ENCODE results near the gene CCDC190. TPM values are rescaled to one million over a fixed set of nuclear protein-coding genes. Genes with fewer than 3 reads are reported as not detected.

Gene CCDC190
- polyA plus RNA-seq, 1 donor from 2014 or later = not detected

DNA sequence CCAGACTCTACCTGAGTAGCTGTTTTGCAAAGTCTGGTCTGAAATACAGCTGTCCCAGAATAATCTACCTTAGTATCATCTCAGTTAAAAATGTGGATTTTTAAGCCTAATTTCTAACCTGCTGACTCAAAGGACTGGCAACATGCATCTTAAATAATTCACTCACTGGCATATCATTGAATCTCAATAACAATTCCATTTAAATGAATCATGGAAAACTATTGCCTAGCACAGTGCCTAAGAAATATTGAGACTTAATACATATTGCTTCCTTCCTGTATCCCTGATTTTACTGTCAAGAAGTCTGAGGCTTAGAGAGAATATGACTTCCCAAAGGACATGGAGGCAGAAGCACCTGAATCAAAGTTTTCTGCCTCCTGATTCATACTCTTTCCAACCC, 3.1 kb downstream of the CCDC190 start:
- Mint-ChIP-seq H3K36me3 (peaks cover 1% of the 10 kb centered on the region), H3K4me3 (no peak overlapping the region), H3K27me3 (peaks cover 9% of the 10 kb centered on the region), H3K9me3 (no peaks in the 10 kb centered on the region), H3K27ac (no peak overlapping the region), H3K4me1 (no peaks in the 10 kb centered on the region)

GRCh38 chr1:162856260-162856659, 4.7 kb downstream of the CCDC190 start:
- H3K36me3 Mint-ChIP-seq = no peaks in the 10 kb centered on the region
- peaks cover 2% of the 10 kb centered on the region for H3K27me3 Mint-ChIP-seq
- no peak overlapping the region for H3K27ac Mint-ChIP-seq
- no peak overlapping the region for H3K4me3 Mint-ChIP-seq
- H3K9me3 Mint-ChIP-seq = no peaks in the 10 kb centered on the region
- no peaks in the 10 kb centered on the region for H3K4me1 Mint-ChIP-seq

- Mint-ChIP-seq H3K4me1 (no peaks in the 10 kb centered on the region), H3K36me3 (no peaks in the 10 kb centered on the region), H3K27me3 (peaks cover 2% of the 10 kb centered on the region), H3K4me3 (no peak overlapping the region), H3K9me3 (no peaks in the 10 kb centered on the region), H3K27ac (no peak overlapping the region)
These were observed 5.4 kb downstream of the CCDC190 start for GRCh38 chr1:162855461-162856150.

DNA sequence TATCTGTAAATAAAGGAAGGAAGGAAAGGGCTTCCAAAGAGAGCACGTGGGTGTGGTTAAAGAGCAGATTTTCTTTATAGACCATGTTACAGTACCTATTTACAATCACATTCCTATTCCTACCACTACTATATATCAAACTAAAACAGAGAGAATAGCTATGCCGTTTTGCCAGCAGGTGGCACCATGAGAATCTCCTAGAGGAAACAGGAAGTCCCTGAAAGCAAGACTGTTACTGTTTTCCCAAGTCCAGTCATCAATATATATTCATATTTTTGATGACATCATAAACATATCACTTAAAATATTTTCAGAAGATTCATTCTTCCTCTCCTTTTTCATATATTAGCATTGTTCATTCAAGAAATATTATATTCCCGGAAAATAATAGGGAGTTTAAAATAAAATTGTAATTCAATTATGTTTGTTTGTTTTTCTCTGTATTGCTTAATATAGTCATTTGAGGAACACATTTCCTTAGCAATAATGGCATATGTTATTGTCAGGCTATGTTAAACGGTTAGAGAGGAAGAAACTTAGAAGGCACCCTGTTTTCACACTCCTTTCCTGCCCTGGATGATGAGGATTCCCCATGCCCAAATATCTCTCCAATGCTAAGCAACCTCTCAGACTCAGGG, 6.6 kb downstream of the CCDC190 start:
- no peaks in the 10 kb centered on the region for H3K4me1 Mint-ChIP-seq
- no peak overlapping the region for H3K4me3 Mint-ChIP-seq
- H3K27me3 Mint-ChIP-seq = peaks cover 3% of the 10 kb centered on the region
- no peak overlapping the region for H3K27ac Mint-ChIP-seq
- H3K36me3 Mint-ChIP-seq = no peaks in the 10 kb centered on the region
- H3K9me3 Mint-ChIP-seq = no peaks in the 10 kb centered on the region

DNA sequence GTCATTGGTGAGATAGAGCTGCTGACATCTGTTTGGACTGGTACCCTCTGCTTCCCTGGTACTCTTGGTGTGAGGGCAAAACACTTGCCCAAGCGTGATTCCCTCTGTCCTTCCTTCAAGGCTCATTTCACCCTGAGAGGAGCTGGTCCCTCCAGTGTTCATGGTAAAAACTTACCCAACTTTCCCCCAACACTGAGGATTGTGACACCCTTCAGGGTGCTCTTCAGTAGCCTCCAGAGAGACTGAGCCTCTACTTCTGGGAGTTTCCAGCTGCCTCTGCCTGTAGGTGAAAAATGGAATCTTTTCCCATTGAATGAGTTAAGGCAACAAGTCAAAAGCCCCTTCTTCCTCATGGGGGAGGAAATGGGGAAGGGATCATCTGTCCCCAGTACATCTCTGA, 9.6 kb downstream of the CCDC190 start:
- Mint-ChIP-seq H3K9me3 (no peaks in the 10 kb centered on the region), H3K36me3 (no peaks in the 10 kb centered on the region), H3K27ac (no peak overlapping the region), H3K4me1 (no peaks in the 10 kb centered on the region), H3K4me3 (no peak overlapping the region), H3K27me3 (peaks cover 6% of the 10 kb centered on the region)

GRCh38 chr1:162849711-162850110, 11.3 kb downstream of the CCDC190 start:
- H3K9me3 Mint-ChIP-seq = no peaks in the 10 kb centered on the region
- no peaks in the 10 kb centered on the region for H3K4me1 Mint-ChIP-seq
- peaks cover 6% of the 10 kb centered on the region for H3K27me3 Mint-ChIP-seq
- H3K27ac Mint-ChIP-seq = no peak overlapping the region
- H3K4me3 Mint-ChIP-seq = no peak overlapping the region
- no peaks in the 10 kb centered on the region for H3K36me3 Mint-ChIP-seq

- H3K27ac Mint-ChIP-seq = no peak overlapping the region
- no peaks in the 10 kb centered on the region for H3K36me3 Mint-ChIP-seq
- no peak overlapping the region for H3K4me3 Mint-ChIP-seq
- H3K4me1 Mint-ChIP-seq = no peaks in the 10 kb centered on the region
- H3K9me3 Mint-ChIP-seq = no peaks in the 10 kb centered on the region
- peaks cover 6% of the 10 kb centered on the region for H3K27me3 Mint-ChIP-seq
These were observed 13.0 kb downstream of the CCDC190 start for GRCh38 chr1:162847839-162848453.

GRCh38 chr1:162846256-162847212, 14.4 kb downstream of the CCDC190 start:
- H3K9me3 Mint-ChIP-seq = peaks cover 0 to 3% (median 0%) of the 10 kb centered on the region in 3 donors
- H3K27ac Mint-ChIP-seq = no peak overlapping the region
- no peak overlapping the region for H3K4me3 Mint-ChIP-seq
- H3K36me3 Mint-ChIP-seq = peaks cover 2% of the 10 kb centered on the region
- H3K27me3 Mint-ChIP-seq = peaks cover 8% of the 10 kb centered on the region
- no peaks in the 10 kb centered on the region for H3K4me1 Mint-ChIP-seq

- Mint-ChIP-seq H3K27ac (no peak overlapping the region), H3K4me1 (no peaks in the 10 kb centered on the region), H3K36me3 (peaks cover 2% of the 10 kb centered on the region)
These were observed 16.8 kb downstream of the CCDC190 start for GRCh38 chr1:162844153-162844552.

DNA sequence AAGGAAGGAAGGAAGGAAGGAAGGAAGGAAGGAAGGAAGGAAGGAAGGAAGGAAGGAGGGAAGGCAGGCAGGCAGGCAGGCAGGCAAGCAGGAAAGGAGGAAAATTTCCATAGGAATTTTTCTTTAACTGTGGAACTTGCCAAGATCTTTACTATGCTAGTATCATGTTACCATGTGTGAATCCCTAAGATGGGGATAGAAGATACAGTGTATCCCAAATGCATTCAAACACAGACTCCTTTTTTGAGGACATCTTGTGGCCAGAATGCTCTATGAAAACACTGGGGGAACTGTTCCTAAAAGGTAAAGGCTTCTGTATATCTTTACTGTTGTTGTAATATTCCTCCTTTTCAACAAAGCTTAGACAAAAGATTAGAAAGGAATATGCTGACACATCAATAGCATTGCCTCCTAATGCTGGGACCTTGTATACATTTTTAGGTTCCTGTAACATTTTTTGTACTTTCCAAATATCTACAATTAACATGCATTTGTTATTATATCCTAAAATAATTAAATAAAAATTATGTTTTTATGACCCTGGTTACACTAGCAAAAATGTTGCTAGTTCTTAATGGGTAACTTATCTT, 20.6 kb downstream of the CCDC190 start:
- Mint-ChIP-seq H3K36me3 (peaks cover 2% of the 10 kb centered on the region), H3K9me3 (peaks cover 8 to 22% (median 21%) of the 10 kb centered on the region in 3 donors), H3K27ac (no peak overlapping the region), H3K27me3 (peaks cover 4% of the 10 kb centered on the region), H3K4me1 (no peaks in the 10 kb centered on the region), H3K4me3 (no peak overlapping the region)

More at GRCh38 chr1:162844153-162844552, 16.8 kb downstream of the CCDC190 start:
- Mint-ChIP-seq H3K27me3 (peaks cover 7% of the 10 kb centered on the region), H3K9me3 (peaks cover 0 to 9% (median 7%) of the 10 kb centered on the region in 3 donors), H3K4me3 (no peak overlapping the region)

DNA sequence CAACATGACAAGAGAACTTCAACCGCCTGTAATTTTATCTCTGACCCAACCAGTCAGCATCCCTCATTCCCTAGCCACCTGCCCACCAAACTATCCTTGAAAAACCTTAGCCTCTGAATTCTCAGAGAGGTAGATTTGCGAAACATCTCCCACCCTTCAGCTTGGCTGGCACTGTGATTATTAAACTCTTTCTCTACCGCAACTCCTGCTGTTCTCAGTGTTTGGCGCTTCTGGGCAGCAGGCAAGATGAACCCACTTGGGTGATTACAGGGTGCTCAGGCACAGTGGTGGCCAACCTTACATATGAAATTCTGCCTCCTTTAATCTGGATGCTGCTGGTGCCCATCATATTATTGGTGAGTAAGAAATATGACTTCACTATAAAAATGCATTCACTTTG, 22.1 kb downstream of the CCDC190 start:
- peaks cover 0 to 3% (median 0%) of the 10 kb centered on the region in 3 donors for H3K4me1 Mint-ChIP-seq
- H3K4me3 Mint-ChIP-seq = no peak overlapping the region
- H3K36me3 Mint-ChIP-seq = peaks cover 2% of the 10 kb centered on the region
- no peak overlapping the region for H3K27ac Mint-ChIP-seq
- peaks cover 8 to 25% (median 21%) of the 10 kb centered on the region in 3 donors for H3K9me3 Mint-ChIP-seq
- peaks cover 7% of the 10 kb centered on the region for H3K27me3 Mint-ChIP-seq

- H3K4me1 Mint-ChIP-seq = peaks cover 0 to 3% (median 0%) of the 10 kb centered on the region in 3 donors
- no peaks in the 10 kb centered on the region for H3K36me3 Mint-ChIP-seq
- peaks cover 10% of the 10 kb centered on the region for H3K27me3 Mint-ChIP-seq
- no peak overlapping the region for H3K27ac Mint-ChIP-seq
- H3K9me3 Mint-ChIP-seq = peaks cover 8 to 22% (median 16%) of the 10 kb centered on the region in 3 donors
- H3K4me3 Mint-ChIP-seq = no peak overlapping the region
These were observed 25.6 kb downstream of the CCDC190 start for GRCh38 chr1:162835157-162835899.

DNA sequence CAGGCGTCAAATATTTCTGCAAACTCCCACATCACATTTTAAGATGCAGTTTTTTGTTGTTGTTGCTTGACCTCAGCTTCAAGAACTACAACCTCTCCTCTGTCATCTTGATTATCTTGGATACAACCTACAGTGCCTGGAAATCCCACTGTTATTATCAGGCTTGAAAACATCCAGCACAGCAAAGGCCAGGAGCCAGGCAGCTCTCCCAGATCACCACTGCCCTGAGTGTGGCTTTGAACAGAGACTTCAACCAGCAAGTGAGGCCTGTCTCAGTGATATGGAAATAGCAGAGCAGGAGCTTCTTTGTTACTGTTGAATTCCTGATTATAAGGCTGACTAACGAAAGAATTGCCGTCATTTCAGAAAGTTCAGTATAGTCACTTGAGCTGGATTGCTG, 28.5 kb downstream of the CCDC190 start:
- Mint-ChIP-seq H3K36me3 (no peaks in the 10 kb centered on the region), H3K9me3 (peaks cover 0 to 5% (median 0%) of the 10 kb centered on the region in 3 donors), H3K4me1 (peaks cover 0 to 3% (median 0%) of the 10 kb centered on the region in 3 donors), H3K27ac (no peak overlapping the region), H3K27me3 (peaks cover 10% of the 10 kb centered on the region), H3K4me3 (no peak overlapping the region)

GRCh38 chr1:162829268-162829667, 31.7 kb downstream of the CCDC190 start:
- Mint-ChIP-seq H3K4me3 (no peak overlapping the region), H3K27me3 (peaks cover 21% of the 10 kb centered on the region), H3K36me3 (no peaks in the 10 kb centered on the region), H3K9me3 (no peaks in the 10 kb centered on the region), H3K27ac (no peak overlapping the region), H3K4me1 (no peaks in the 10 kb centered on the region)
